GM19099 (cell line): Measurements from ENCODE around the gene STX18.

Source experiments
- POLR2A ChIP-seq: IDR thresholded peaks from 3 replicates; pipeline ENCODE4 v1.6.1; 2011; ENCODE audit warnings: low read depth; ENCODE audit not compliant: insufficient read length; ENCODE audit errors: extremely low read depth

The STX18 gene

GRCh38 chr4:4529392-4529791 is 12.5 kb downstream of the STX18 start:
- no peak for TF ChIP-seq POLR2A

DNA sequence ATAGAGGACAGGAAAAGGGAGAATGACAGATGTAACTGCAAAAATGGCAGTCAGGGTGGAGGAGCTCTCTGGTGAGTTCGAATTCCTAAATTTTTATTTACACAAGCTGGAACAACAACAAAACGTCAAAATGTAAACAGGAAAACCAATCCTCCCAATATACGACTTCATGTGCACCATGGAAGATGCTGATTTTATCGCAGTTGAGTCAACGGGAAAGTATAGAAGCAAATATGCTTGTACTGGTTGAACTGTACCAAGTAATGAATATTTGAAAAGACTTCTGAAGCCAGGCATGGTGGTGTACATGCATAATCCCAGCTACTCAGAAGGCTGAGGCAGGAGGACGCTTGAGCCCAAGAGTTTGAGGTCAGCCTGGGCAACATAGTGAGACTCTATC is 15.4 kb downstream of the STX18 start:
- TF ChIP-seq POLR2A: no peak

- TF ChIP-seq POLR2A: no peak
Observed at GRCh38 chr4:4524364-4524763, 17.5 kb downstream of the STX18 start.

DNA sequence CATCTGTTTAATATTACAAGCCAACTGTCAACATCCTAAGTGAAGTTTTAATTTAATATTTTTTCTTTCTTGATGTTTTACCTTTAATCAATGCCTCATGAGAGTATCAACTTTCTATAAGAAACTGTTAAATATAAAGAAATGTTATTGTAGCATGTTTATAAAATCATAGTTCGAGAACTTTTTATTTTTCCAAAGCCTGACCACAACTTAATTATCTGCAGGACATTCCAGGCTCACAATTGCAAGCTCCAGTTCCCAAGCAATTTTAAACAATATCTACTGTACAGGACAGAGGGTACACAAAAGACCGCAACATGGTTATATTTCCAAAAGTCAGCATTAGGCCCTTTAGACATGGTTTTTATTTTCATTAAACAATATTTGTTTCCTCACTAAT is 20.1 kb downstream of the STX18 start:
- no peak for TF ChIP-seq POLR2A

- TF ChIP-seq POLR2A: no peak
Observed at GRCh38 chr4:4521136-4521535, 20.7 kb downstream of the STX18 start.

DNA sequence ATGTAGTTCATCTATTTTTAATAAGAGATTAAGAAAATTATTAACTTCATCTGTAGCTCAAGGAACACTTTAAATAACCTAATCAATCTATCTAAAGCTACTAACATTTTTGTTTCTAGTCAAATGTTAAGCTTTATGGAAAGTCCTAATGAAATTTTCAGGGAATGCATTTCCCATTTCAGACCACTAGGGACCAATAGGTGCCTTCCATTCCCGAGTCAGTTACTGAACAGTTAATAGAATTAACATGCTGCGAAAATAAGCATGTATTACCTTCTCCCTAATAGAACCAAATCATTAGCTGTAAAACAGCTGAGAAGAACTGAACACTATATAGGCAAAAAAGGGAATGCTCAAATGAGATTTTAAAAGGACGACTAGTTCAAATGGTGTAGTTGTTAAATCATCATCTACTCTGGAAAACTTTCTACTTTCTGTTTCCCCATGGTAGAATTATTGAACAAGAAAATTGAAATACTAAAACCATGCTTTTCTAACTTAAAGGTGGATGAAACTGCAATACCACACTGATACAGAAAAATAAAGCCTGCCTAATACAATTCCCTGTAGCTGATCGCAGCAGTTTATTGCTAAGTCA is 22.5 kb downstream of the STX18 start:
- no peak for TF ChIP-seq POLR2A

GRCh38 chr4:4518747-4519146 is 23.1 kb downstream of the STX18 start:
- no peak for TF ChIP-seq POLR2A

GRCh38 chr4:4514786-4515185 is 27.1 kb downstream of the STX18 start:
- TF ChIP-seq POLR2A: no peak

GRCh38 chr4:4512282-4512681 is 29.6 kb downstream of the STX18 start:
- no peak for TF ChIP-seq POLR2A

- no peak for TF ChIP-seq POLR2A
Observed at GRCh38 chr4:4509521-4509920, 32.3 kb downstream of the STX18 start.

- TF ChIP-seq POLR2A: no peak
Observed at GRCh38 chr4:4507923-4508322, 33.9 kb downstream of the STX18 start.

DNA sequence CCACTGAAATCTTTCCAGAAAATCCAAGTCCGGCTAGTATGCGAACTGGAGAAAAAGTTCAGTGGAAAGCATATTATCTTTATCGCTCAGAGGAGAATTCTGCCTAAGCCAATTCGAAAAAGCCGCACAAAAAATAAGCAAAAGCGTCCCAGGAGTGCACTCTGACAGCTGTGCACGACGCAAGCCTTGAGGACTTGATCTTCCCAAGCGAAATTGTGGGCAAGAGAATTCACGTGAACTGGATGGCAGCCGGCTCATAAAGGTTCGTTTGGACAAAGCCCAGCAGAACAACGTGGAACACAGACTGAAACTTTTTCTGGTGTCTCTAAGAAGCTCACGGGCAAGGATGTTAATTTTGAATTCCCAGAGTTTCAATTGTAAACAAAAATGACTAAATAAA is 34.4 kb downstream of the STX18 start:
- TF ChIP-seq POLR2A: no peak

- TF ChIP-seq POLR2A: no peak
Observed at GRCh38 chr4:4506961-4507360, 34.9 kb downstream of the STX18 start.

- TF ChIP-seq POLR2A: no peak
Observed at GRCh38 chr4:4504783-4505182, 37.1 kb downstream of the STX18 start.

DNA sequence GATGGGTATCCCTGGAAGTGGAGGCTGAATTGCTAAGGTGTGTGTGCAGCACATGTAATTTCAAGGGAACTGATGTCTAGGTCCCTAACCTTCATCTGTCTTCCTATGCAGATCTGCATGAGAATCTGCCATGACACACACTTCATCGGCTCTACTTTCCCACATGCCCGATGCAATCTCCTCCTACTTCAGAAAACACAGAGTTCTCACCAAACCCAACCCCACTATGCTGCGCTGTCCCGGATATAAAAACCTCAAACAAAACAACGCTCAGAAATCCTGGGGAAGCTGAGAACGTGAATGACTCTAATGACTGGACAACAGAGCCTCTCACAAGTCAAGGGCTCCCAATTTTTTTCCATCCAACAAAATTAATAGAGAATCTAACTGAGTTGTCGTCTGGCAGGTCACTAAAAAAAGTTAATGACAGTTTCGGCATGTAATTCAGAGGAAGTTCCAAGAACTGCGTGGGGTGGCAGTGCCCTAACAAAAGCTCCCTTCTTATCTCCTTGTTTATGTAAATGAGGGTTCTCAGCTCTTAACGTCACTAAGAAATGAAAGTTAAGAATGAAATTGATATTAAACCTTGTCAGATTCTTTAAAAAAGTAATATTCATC is 39.0 kb downstream of the STX18 start:
- no peak for TF ChIP-seq POLR2A

DNA sequence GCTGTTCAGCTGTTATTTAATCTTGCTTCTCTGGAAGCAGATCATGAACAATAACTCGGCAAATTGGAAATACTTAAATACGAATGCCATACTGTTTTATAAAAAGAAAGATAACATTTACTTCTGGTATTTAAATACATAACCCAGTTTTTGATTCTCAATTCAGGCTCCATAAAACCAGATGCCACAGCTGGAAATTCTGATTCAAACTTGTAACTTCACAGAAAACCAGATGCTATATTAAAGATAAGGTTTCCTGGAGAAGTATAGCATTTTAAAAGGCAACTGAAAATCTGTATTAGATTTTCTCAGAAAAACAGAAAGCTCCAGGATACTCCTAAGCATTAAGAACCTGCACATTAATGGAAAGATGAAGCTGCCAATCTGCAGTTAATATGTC is 40.2 kb downstream of the STX18 start:
- no peak for TF ChIP-seq POLR2A
